Lower leg skin (tissue), 4 donors: ENCODE measurements around the gene CRY2. TPM values are rescaled to one million over a fixed set of nuclear protein-coding genes. Genes with fewer than 3 reads are reported as not detected.

Experiments
- DNase-seq, 2 donors: peaks; one replicate each; pipeline ENCODE4 v3.0.0-alpha.2; 2019; ENCODE audit warnings: low spot score in 2 of 2
- H3K4me3 ChIP-seq: fragments of 200-600 bp; sonication (generic); 2 replicates; pipeline ENCODE4 v1.5.1; 2017; ENCODE audit warnings: mild to moderate bottlenecking, low read depth; ENCODE audit not compliant: poor library complexity, severe bottlenecking
- CTCF ChIP-seq, 3 donors: fragments of 450-650 bp; IDR thresholded peaks; one replicate each; pipeline ENCODE4 v1.5.1; 2016; ENCODE audit warnings: antibody characterized with exemption in 3 of 3, mild to moderate bottlenecking in 3 of 3, moderate library complexity in 2 of 3
- POLR2A ChIP-seq, 2 donors: fragments of 450-650 bp; IDR thresholded peaks; one replicate each; pipeline ENCODE4 v1.6.1; 2016 to 2017; ENCODE audit warnings: antibody characterized with exemption in 2 of 2, mild to moderate bottlenecking in 1 of 2, moderate library complexity in 1 of 2
- WGBS, 2 donors: methylation state at CpG; one replicate each; pipeline ENCODE4 v1.1.5; 2018; 5-methylcytosine and 5-hydroxymethylcytosine counted together
- intact Hi-C: fragments of 100-400 bp; cut with DNase I; formaldehyde crosslinking; loops from one replicate; pipeline ENCODE4 v1.15.0; 2023; ENCODE audit warnings: low total_unique reads
- total RNA-seq, 4 donors: library from RNA; depleted of rRNA; stranded (reverse); fragments of >200 nt; gene quantifications; one replicate each; pipeline ENCODE4 v1.1.0, GENCODE V29; 2016

Gene CRY2
- total RNA-seq, 4 donors from 2014 or later, result 59.6 to 92.1 (median 70.1) TPM

- 87 to 91% methylated on average over 15 of the region's 15 CpGs for WGBS, 2 donors
- TF ChIP-seq POLR2A (IDR thresholded peaks at IDR 0.05) (no peak), CTCF (IDR thresholded peaks at IDR 0.05) (no peak)
- DNase-seq, result no peak
- H3K4me3 ChIP-seq, result no peak overlapping the region
- intact Hi-C loops, result no loop called here
Measured at GRCh38 chr11:45880772-45881570, 33.7 kb downstream of the CRY2 start.

- TF ChIP-seq CTCF (IDR thresholded peaks at IDR 0.05) (no peak), POLR2A (IDR thresholded peaks at IDR 0.05) (no peak)
- no peak for DNase-seq
- 79 to 81% methylated on average over 5 to 6 of the region's 6 CpGs for WGBS, 2 donors
Measured at GRCh38 chr11:45881708-45882368, 34.6 kb downstream of the CRY2 start.

GRCh38 chr11:45884596-45885185, 37.4 kb downstream of the CRY2 start:
- WGBS, 2 donors, result 80 to 83% methylated on average over 10 of the region's 10 CpGs
- intact Hi-C loops, result no loop called here

More at GRCh38 chr11:45881708-45882368, 34.6 kb downstream of the CRY2 start:
- no peak overlapping the region for H3K4me3 ChIP-seq
- intact Hi-C loops, result no loop called here

GRCh38 chr11:45885274-45885920, 38.1 kb downstream of the CRY2 start, which contains the start of gene MAPK8IP1:
Gene MAPK8IP1 (plus strand): TSS chr11:45885651. CDS start chr11:45885821, 170 bp downstream.
- intact Hi-C loops, result no loop called here
- DNase-seq, result no peak
- TF ChIP-seq CTCF (IDR thresholded peaks at IDR 0.05), result no peak
- WGBS, 2 donors, result 4 to 5% methylated on average over 21 to 30 of the region's 73 CpGs
- no peak within 1 kb of the TSS for H3K4me3 ChIP-seq

More at GRCh38 chr11:45884596-45885185, 37.4 kb downstream of the CRY2 start:
- no peak for DNase-seq
- TF ChIP-seq POLR2A (IDR thresholded peaks at IDR 0.05), result no peak
- no peak for TF ChIP-seq CTCF (IDR thresholded peaks at IDR 0.05)
- H3K4me3 ChIP-seq, result no peak overlapping the region

- H3K4me3 ChIP-seq, result no peak overlapping the region
- intact Hi-C loops, result no loop called here
- TF ChIP-seq POLR2A (IDR thresholded peaks at IDR 0.05) (no peak), CTCF (IDR thresholded peaks at IDR 0.05) (no peak)
- 28 to 53% methylated on average over 9 to 16 of the region's 43 CpGs for WGBS, 2 donors
- no peak for DNase-seq
Measured at GRCh38 chr11:45885921-45886721, 38.8 kb downstream of the CRY2 start.
